ENCODE data around the gene LGR6.
"Not testable (repeated sequence)": the region's sequence is repeated elsewhere in the genome, so short reads cannot be mapped to it uniquely, and the experiment has no call there.

LGR6 gene

DNA sequence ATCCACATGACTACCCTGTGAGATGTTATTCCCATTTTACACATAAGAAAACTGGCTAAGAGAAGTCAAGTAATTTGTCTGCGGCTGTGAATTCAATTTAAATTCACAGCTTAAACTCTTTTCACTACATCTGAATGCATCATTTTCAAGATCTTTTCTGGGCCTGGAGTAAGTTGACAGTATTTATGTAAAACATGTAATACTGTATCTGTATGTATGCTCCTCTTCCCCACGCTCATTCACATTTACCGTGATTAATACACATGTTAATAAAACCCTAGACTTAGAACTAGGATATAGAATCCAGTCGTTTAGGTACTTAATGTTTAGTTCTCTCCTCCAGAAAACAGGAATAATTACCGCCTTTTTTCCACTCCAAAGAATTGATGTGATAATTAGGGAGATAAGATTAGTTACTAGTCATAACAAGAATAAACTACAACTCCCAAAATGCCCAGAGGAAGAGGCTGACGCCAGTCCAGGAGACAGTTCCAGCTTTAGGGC, 154.5 kb downstream of the LGR6 start:
- DNase-seq = no peak

DNA sequence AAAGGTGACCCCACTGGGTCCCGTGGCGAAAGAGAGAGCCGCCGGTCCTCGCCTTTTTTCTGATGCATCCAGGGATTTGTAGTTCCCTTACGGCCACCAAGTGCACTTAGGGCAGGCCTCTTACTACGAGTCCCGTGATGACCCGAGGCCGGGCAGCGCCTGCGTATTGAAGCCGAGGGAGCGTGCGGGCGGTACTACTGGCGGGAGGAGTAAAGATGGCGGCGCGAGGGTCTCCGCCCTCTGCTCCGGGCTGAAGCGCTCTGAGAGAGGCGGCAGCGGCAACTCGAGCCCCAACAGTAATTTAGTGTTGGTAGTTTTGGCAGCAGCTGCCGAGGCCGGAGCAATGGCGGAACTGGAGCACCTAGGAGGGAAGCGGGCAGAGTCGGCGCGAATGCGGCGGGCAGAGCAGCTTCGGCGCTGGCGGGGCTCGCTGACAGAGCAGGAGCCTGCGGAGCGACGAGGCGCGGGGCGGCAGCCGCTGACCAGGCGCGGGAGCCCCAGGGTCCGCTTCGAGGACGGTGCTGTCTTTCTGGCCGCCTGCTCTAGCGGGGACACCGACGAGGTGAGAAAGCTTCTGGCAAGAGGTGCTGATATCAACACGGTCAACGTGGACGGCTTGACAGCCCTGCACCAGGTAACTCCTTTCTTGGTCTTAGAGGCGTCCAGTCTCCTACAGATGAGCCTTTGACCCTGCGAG, 155.1 kb downstream of the LGR6 start, which contains the start of gene PPP1R12B:
Gene PPP1R12B, plus strand, starts transcription at position 191 of the 697 bp plus-strand sequence. Its CDS starts 153 bp downstream, at position 344.
- DNase-seq = peak; percentile 100

DNA sequence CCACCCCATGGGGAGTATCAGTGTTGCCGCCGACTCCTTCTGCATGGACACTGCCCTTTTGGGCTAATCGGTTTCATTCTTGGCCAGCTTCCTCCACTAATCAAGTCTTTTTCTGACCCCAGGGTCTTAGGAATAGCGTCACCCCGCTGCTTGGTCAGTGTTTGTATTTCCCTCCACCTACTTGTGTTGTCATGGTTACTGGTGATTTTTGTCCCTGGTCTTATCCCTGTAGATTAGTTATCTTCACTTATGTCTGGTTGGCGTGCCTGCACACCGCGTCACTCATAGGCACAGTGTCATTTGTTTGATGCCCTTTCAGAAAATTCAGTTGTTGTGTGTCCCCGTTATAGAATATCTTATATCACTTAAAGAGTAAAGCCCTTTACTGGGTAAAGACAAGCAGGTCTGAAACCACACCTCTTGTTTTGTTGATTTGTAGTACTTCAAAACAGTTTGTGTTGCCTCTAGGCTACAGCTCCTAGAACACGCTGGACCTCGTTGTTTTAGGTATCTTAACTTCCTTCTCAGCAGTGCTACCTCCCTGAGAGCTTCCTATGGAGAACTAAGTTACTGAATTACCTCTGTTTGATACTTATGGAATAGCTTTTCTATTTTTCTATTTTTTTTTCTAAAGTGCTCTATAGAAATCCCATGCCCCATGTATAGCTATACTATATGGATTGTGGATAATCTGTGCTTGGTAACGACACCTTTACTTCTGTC, 155.8 kb downstream of the LGR6 start:
- DNase-seq = no peak

DNA sequence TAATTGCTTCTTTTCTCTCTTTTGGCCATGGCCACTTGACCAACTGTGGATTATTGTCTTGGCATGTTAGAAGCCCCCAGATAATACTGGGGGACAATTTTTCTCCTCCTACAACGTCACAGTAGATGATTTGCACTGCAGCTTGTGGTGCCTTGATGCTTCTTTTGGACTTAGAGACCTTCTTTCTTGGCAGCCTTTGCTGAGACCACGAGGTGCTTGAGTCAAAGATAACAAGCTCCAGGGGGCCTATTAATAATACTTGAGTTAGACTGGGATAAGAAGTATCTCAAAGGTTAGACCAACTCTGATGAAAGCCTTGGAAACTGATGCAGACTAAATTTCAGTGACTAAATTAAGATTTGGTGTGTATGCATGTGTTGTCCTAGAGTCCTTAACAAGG, 158.1 kb downstream of the LGR6 start:
- no peak for DNase-seq

DNA sequence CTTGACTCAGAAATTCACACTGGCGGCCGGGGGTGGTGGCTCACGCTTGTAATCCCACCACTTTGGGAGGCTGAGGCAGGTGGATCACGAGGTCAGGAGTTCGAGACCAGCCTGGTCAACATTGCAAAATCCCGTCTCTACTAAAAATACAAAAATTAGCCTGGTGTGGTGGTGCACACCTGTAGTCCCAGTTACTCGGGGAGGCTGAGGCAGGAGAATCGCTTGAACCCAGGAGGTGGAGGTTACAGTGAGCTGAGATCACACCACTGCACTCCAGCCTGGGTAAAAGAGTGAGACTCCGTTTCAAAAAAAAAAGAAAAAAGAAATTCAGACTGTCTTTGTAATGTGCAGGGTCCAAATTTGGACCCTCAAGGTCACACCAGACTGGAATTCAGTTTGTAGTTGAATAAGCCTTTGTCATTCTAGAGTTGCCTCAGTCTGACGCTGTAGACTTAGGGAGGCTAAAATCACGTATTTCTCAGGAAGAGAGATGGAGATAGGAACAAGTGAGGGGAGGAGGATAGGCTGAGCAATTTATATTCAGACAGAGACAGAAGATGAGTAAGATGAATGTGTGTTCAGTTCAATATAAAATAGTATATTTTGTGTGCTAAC, 159.1 kb downstream of the LGR6 start:
- not testable (repeated sequence) for DNase-seq

DNA sequence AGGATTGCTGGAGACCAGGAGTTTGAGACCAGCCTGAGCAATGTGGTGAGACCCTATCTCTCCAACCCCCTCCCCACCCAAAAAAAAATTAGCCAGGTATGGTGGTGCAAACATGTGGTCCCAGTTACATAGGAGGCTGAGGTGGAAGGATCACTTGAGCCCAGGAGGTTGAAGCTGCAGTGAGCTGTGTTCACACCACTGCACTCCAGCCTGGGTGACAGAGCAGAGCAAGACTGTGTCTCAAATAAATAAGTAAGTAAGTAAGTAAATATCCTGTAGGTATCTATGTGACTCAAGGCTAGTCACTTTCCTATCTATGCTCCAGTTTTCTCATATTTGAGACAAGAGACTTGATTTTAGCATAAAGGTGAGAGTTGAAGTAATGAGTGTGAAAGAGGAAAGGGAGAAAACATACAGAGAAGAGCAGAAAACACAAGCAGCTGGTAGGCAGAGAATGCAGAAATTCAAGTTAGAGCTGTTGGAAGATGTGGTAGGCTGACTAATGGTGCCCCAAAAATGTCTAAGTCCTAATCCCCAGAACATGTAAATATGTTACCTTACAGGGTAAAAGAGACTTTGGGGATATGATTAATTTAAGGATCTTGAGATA, 162.4 kb downstream of the LGR6 start:
- DNase-seq = no peak

DNA sequence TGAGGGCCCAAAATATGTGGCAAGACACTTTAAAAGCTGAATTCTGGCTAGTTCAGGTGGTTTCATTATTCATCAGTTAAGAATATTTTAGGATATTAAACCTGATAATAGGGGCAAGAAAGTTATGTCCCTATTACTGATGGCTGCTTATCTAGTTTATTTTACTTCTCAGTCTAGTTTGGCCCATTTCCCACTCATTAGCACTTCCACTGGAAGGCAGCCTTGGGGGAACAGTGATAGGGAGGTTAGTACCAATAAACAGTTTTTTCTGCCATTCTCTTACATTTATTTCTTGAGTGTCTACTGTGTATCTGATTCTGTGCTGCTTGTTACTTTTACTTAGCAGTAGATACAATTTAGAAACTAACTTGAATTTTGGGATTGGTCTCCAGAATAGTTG, 163.9 kb downstream of the LGR6 start:
- no peak for DNase-seq

DNA sequence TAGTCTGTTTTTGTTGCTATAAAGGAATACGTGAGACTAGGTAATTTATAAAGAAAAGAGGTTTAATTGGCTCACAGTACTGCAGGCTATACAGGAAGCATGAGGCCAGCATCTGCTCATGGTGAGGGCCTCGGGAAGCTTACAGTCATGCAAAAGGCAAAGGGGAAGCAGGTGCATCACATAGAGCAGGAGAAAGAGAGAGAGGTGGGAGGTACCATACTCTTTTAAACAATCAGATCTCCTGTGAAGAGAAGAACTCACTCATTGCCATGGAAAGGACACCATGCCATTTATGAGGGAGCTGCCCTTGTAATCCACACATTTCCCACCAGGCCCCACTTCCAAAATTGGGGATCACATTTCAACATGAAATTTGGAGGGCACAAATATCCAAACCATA, 167.6 kb downstream of the LGR6 start:
- DNase-seq = no peak

DNA sequence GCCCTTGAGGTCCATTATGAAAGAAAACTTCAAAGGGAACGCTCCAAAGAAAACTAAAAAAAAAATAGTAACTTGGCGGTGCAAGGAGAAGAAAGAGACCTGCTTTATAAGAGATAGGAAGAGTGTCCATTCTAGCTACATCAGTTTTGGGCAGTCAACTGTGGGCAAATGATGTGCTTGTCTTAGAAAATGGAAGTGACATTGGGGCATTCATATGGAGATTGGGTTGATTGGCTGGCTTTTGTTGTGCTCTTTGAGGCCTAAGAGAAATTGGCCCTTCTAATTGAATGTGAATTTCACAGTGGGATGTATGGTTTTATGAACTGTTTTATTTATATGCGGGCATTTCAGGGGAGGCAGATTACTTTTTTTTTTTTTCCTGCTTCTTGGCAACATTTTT, 168.1 kb downstream of the LGR6 start:
- no peak for DNase-seq

DNA sequence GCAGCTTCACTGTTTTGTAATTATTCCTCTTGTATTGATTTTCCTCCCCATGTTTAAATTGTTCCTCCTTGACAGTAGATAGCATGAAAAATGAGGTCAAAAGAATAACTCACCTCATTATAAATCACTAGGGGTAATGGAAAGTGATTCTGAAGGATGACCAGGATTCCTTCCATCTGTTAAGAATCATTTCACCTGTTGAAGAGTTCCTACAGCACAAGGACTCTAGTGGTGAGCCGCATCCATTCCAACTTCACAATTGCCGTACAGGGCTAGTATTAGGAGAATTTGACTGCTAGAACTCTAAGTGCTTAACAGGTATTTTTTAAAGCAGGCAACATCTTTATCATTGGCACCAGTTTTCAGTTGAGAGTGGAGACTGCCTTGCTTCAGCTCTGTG, 168.6 kb downstream of the LGR6 start:
- DNase-seq = no peak

DNA sequence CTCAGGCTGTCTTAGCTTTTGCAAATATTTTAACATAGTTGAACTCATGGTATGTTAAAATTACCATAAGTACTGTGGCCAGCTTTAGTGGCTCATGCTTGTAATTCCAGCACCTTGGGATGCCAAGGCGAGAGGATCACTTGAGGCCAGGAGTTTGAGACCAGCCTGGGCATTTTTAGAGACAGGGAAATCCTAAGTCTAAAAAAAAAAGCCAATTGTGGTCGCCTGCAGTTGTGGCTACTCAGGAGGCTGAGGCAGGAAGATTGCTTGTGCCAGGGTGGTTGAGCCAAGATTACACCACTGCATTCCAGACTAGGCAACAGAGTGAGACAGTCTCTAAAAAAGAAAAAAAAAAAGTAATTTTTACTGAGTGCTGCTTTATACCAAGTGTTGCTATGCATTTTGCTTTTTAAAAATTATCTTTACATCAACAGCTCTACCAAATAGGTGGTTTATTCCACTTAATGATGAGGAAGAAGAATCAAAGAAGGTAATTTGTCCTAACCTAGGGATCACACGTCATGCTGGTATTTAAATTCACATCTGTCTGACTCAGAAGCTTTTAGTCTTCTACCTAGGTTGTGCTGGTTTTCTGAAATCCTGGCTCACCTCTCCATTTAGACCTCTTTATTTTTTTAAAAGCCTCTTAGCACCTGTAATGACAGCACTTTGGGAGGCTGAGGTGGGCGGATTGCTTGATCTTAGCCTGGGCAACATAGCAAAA, 171.7 kb downstream of the LGR6 start:
- DNase-seq = no peak

DNA sequence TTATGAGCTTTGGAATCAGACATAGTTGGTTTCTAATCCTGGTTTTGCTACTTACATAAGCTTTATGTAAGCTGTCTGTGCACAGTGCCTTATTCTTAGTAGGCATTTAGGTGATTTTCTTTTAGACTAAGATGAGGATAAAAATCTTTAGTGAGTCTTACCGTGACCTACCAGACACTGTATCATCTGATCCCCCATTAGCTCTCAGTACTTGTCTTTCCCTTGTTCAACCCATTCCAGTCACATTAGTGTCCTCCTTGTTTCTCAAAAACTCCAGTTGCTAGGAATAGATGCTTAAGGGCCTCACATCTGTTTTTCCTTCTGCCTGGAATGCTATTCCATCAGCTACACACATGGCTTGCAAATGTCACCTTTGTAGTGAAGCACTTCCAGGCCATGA, 173.7 kb downstream of the LGR6 start:
- DNase-seq = no peak
